HFFc6 (cell line): Measurements from ENCODE around the gene CLDN22. TPM values are rescaled to one million over a fixed set of nuclear protein-coding genes. Genes with fewer than 3 reads are reported as not detected.

Source experiments
- DNase-seq: peaks from one replicate; pipeline ENCODE4 v3.0.0-alpha.2; 2018
- H3K27ac Mint-ChIP-seq: 2 replicates; pipeline ENCODE4 v1.8.0; 2020; ENCODE audit warnings: mild to moderate bottlenecking, mixed read lengths
- H3K27me3 Mint-ChIP-seq: 2 replicates; pipeline ENCODE4 v1.8.0; 2021; ENCODE audit warnings: mild to moderate bottlenecking, moderate library complexity, mixed read lengths; ENCODE audit not compliant: insufficient read depth
- H3K36me3 Mint-ChIP-seq: 2 replicates; pipeline ENCODE4 v1.8.0; 2021; ENCODE audit warnings: low read depth, mixed read lengths
- H3K4me1 Mint-ChIP-seq: 2 replicates; pipeline ENCODE4 v1.8.0; 2020; ENCODE audit warnings: low read depth, mixed read lengths
- H3K4me3 Mint-ChIP-seq: 2 replicates; pipeline ENCODE4 v1.8.0; 2020; ENCODE audit warnings: mild to moderate bottlenecking, moderate library complexity, mixed read lengths
- H3K9me3 Mint-ChIP-seq: 2 replicates; pipeline ENCODE4 v1.8.0; 2020; ENCODE audit warnings: mild to moderate bottlenecking, mixed read lengths
- total RNA-seq, 6 experiments: library from RNA; stranded (reverse); fragmentation: NEBNext Ultra II Directional; extraction: Animal tissue kit (Norgen Biotek cat#: 25700); gene quantifications; 2 replicates in 1 of 6; 3 replicates in 5 of 6; pipeline ENCODE4 v1.2.3, GENCODE V29; 2021
- TF ChIP-seq, protein P1 (sequence below): fragments of 200-600 bp; sonication (generic); IDR thresholded peaks from 2 replicates; pipeline ENCODE4 v1.5.0; 2021; ENCODE audit warnings: antibody characterized with exemption, mild to moderate bottlenecking

Gene CLDN22
- total RNA-seq, 6 experiments from 2014 or later = not detected

DNA sequence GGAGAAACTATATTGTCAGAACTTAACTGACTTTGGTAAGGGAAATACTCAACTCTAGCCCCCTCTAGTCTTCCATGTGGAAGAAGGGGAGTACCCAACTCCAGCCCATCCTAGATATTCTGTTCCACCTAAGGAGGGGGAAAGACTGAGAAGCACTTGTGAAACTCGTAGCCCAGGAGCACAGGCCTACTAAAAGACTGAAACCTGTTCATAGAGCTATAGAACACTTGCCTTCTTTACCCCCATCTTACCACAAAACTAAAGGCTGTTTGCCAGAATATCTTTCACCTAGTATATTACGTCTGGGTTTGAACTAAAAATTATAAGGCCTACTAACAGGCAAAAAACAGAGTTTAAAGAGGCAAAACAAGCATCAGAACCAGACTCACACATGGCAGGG lies 15.5 kb downstream of the CLDN22 start:
- H3K27ac Mint-ChIP-seq = no peak overlapping the region; the same call in 1 of the 2 replicates

DNA sequence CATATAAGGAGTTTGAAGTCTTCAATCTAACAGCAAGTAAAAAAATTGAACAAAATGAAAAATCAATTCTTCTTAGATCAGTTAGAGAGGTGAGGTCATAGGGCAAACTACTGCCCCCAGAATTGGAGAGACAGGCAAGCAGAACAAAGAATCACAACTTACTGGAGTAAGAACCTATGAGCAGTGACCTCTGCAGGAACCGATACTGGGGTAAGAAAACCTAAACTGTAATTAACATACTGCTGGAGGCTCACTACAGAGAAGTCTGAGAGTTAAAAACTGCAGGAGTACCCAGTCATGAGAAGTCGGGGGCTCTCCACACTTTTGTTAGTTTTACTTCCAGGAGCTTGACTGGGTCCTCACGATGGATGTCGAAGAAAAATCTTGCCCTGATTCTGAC lies 16.0 kb downstream of the CLDN22 start:
- Mint-ChIP-seq H3K27ac (peak overlapping the region; percentile 9; the same call in 1 of the 2 replicates), H3K36me3 (peaks cover 31% of the 10 kb centered on the region), H3K4me1 (peaks cover 9% of the 10 kb centered on the region)

More for the DNA sequence above, 15.5 kb downstream of the CLDN22 start:
- peaks cover 6% of the 10 kb centered on the region for H3K4me1 Mint-ChIP-seq
- TF ChIP-seq, protein P1, sequence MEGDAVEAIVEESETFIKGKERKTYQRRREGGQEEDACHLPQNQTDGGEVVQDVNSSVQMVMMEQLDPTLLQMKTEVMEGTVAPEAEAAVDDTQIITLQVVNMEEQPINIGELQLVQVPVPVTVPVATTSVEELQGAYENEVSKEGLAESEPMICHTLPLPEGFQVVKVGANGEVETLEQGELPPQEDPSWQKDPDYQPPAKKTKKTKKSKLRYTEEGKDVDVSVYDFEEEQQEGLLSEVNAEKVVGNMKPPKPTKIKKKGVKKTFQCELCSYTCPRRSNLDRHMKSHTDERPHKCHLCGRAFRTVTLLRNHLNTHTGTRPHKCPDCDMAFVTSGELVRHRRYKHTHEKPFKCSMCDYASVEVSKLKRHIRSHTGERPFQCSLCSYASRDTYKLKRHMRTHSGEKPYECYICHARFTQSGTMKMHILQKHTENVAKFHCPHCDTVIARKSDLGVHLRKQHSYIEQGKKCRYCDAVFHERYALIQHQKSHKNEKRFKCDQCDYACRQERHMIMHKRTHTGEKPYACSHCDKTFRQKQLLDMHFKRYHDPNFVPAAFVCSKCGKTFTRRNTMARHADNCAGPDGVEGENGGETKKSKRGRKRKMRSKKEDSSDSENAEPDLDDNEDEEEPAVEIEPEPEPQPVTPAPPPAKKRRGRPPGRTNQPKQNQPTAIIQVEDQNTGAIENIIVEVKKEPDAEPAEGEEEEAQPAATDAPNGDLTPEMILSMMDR = no peak
- peaks cover 2% of the 10 kb centered on the region for H3K27me3 Mint-ChIP-seq
- H3K4me3 Mint-ChIP-seq = no peak overlapping the region
- H3K9me3 Mint-ChIP-seq = no peaks in the 10 kb centered on the region
- DNase-seq = no peak
- peaks cover 30% of the 10 kb centered on the region for H3K36me3 Mint-ChIP-seq

DNA sequence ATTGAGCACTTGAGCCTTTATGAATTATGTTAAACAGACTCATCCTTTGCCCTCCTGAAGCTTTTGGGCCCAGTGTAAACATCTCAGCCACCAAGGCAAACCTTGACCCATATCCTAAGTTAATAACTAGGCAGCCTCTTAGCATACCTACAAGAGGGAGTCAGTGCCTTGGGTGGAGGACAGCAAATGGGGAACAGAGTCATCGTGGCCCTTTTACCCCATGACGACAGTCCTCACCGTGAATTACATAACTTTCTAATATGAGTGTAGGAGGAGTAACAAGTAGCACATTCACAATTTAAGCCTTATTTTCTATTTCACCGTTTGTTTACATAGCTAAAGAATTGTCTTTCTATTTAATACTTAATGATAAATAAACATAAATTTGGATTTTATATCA lies 16.8 kb downstream of the CLDN22 start:
- TF ChIP-seq, protein P1 = no peak
- Mint-ChIP-seq H3K27ac (no peak overlapping the region), H3K4me1 (peaks cover 9% of the 10 kb centered on the region), H3K9me3 (no peaks in the 10 kb centered on the region), H3K4me3 (no peak overlapping the region), H3K27me3 (peaks cover 2% of the 10 kb centered on the region), H3K36me3 (peaks cover 27% of the 10 kb centered on the region)
- DNase-seq = no peak

More for the DNA sequence above, 16.0 kb downstream of the CLDN22 start:
- no peak for DNase-seq
- Mint-ChIP-seq H3K9me3 (no peaks in the 10 kb centered on the region), H3K4me3 (no peak overlapping the region), H3K27me3 (peaks cover 2% of the 10 kb centered on the region)
- TF ChIP-seq, protein P1 = no peak

DNA sequence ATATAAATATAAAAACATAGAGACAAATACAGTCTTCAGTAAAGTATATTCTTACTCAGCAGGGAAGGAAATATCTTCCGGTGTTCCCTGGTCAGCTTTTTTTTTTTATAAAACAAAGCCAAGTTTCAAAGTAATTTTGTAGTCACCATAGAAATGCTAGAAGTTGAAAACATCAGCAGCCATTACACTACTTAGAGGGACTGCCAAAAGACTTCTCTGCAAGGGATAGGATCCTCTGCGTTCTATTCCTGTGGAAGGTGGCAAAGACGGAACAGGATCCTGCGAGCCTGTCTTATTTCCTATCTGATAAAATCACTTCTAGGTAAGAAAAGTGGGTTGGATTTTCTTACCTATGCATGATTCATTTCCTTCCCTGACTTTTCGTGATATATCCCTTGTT lies 19.4 kb downstream of the CLDN22 start:
- H3K4me3 Mint-ChIP-seq = no peak overlapping the region
- TF ChIP-seq, protein P1 = no peak
- H3K9me3 Mint-ChIP-seq = no peaks in the 10 kb centered on the region
- H3K27me3 Mint-ChIP-seq = peaks cover 3% of the 10 kb centered on the region
- H3K36me3 Mint-ChIP-seq = peaks cover 40% of the 10 kb centered on the region
- H3K27ac Mint-ChIP-seq = no peak overlapping the region
- no peak for DNase-seq
- H3K4me1 Mint-ChIP-seq = peaks cover 14% of the 10 kb centered on the region

DNA sequence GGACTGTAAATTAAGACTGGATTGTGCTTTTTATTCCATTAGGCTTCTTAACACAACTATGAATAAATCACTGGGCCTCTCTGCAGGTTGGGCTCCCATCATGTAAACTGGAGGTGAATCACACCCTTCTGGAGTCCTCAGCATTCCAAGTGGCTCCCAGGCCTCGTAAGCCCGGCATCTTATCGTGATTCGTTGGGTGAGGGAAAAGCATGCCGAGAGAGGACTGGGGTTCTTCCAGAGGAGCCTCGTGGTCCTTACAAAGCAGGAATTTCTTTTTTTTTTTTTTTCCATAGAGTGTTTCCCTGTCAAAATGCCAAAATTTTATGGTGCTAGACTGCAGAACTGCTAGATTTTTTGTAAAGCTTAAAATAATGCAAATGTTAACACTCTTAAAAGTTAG lies 20.0 kb downstream of the CLDN22 start:
- Mint-ChIP-seq H3K36me3 (peaks cover 44% of the 10 kb centered on the region), H3K9me3 (no peaks in the 10 kb centered on the region), H3K27me3 (peaks cover 3% of the 10 kb centered on the region), H3K27ac (peak overlapping the region; percentile 6; the same call in 1 of the 2 replicates), H3K4me1 (peaks cover 18% of the 10 kb centered on the region), H3K4me3 (no peak overlapping the region)
- no peak for DNase-seq
- TF ChIP-seq, protein P1 = no peak

DNA sequence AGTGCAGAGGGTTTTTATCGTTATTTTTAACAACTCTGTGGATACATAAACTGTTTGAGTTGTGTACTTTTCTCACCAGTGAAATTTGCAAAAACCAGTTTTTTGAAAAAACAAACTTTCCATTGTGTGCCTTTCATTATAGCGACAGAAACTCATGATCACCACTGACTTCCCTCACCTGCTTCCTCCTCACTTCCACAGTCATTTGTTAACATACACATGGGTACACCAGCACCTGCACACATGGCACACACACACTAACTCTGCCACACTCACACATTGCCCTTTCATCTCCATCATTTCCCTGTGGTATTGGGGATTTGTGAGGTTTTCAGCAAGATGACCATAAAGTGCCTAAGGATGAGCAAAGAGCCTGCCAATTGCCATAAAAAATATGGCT lies 20.6 kb downstream of the CLDN22 start:
- Mint-ChIP-seq H3K4me1 (peaks cover 18% of the 10 kb centered on the region), H3K36me3 (peaks cover 47% of the 10 kb centered on the region), H3K4me3 (no peak overlapping the region), H3K27me3 (peaks cover 3% of the 10 kb centered on the region), H3K27ac (no peak overlapping the region; the same call in 1 of the 2 replicates), H3K9me3 (no peaks in the 10 kb centered on the region)
- TF ChIP-seq, protein P1 = no peak
- DNase-seq = no peak
